Measurements from ENCODE around the gene WWOX. TPM values are rescaled to one million over a fixed set of nuclear protein-coding genes. Genes with fewer than 3 reads are reported as not detected.

Gene WWOX
- total and polyA plus RNA-seq, 2 of the 8 experiments (the other 6 are each of a cell fraction or from before 2014, with no cell fraction given): 5.4 to 16.7 TPM

GRCh38 chr16:79049040-79049439 lies 949.6 kb downstream of the WWOX start:
- Histone ChIP-seq H3K9me3 (ENCODE audit: insufficient read depth in 2 of 2, low read depth in 1 of 2, low read length in 1 of 2) (no peaks in the 10 kb centered on the region), H4K5ac (ENCODE audit: insufficient read length, low read depth, low read length) (no peak overlapping the region), H4K20me1 (replicated peaks in 1 of 2; ENCODE audit: control insufficient read depth in 1 of 2, insufficient read depth in 2 of 2, low read length in 2 of 2) (no peaks in the 10 kb centered on the region), H4K8ac (ENCODE audit: extremely low read depth, insufficient read depth, low read length) (no peak overlapping the region), H2BK20ac (ENCODE audit: low read length) (0 out of 2 replicates have a peak overlapping the region, but pooled peaks have one; percentile 48), H3K27ac (ENCODE audit: low read depth, low read length) (no peak overlapping the region), H3K79me1 (ENCODE audit: low read depth, low read length) (no peaks in the 10 kb centered on the region), H3K9ac (replicated peaks in 1 of 4; ENCODE audit: extremely low read depth in 1 of 4, low read depth in 3 of 4, low read length in 3 of 4) (no peak overlapping the region), H3K23me2 (ENCODE audit: low read depth, low read length) (no peaks in the 10 kb centered on the region), H2BK5ac (ENCODE audit: low read depth, low read length) (peak overlapping the region; percentile 45; the same call in 1 of the 2 replicates), H2BK12ac (ENCODE audit: low read depth, low read length) (no peak overlapping the region), H3K36me3 (ENCODE audit: control insufficient read depth in 2 of 4, insufficient read depth in 4 of 4, low read length in 3 of 4) (no peaks in the 10 kb centered on the region), H2AFZ (ENCODE audit: low read length) (no peak overlapping the region), H3K23ac (ENCODE audit: insufficient read length) (no peak overlapping the region), H3K4me2 (ENCODE audit: insufficient read depth in 1 of 2, low read depth in 2 of 2, low read length in 2 of 2) (no peak overlapping the region), H3K4me1 (replicated peaks in 1 of 4; ENCODE audit: control insufficient read depth in 3 of 4, insufficient read depth in 4 of 4, low read length in 3 of 4) (peaks cover 0 to 8% (median 2%) of the 10 kb centered on the region in 4 experiments; a peak in 5 of 7 replicates), H3K79me2 (ENCODE audit: control insufficient read depth in 1 of 2, insufficient read depth in 2 of 2, low read length in 2 of 2) (no peaks in the 10 kb centered on the region), H3K27me3 (replicated peaks in 1 of 4; ENCODE audit: control insufficient read depth in 3 of 4, extremely low read depth in 1 of 4, insufficient read depth in 3 of 4, low read length in 3 of 4) (no peaks in the 10 kb centered on the region), H3K56ac (replicated peaks; ENCODE audit: insufficient read length, low read depth, low read length) (no peak overlapping the region), H2BK15ac (ENCODE audit: low read length) (no peak overlapping the region), H3K4ac (replicated peaks; ENCODE audit: insufficient read length, low read depth, low read length) (no peak overlapping the region), H2AK5ac (ENCODE audit: low read depth, low read length) (no peak overlapping the region; the same call in 1 of the 2 replicates), H3K4me3 (ENCODE audit: extremely low read depth in 1 of 4, insufficient read depth in 2 of 4, low read depth in 3 of 4, low read length in 4 of 4) (no peak overlapping the region), H4K91ac (replicated peaks; ENCODE audit: insufficient read length, low read length) (no peak overlapping the region), H3K14ac (ENCODE audit: insufficient read length) (no peak overlapping the region), H3K18ac (ENCODE audit: extremely low read depth, low read length) (no peak overlapping the region), H2BK120ac (replicated peaks; ENCODE audit: low read depth, low read length) (no peak overlapping the region)
- ChIA-PET POLR2A (ENCODE audit: partially characterized antibody) (no interaction called here), CTCF (ENCODE audit: partially characterized antibody) (interaction anchor here (1.0 to 5.0 kb wide), 4 partner anchors 12 to 60 kb away, joined by 3 to 21 read pairs (median 12); no protein-coding TSS in a partner anchor)
- 90% methylated on average over 6 of the region's 6 CpGs; no CpG with 5 or more reads in 1 of the 2 experiments for WGBS, 2 experiments (ENCODE audit: extremely low coverage in 1 of 2, insufficient coverage in 1 of 2, insufficient read length in 1 of 2, insufficient replicate concordance in 2 of 2, low coverage in 1 of 2, low lambda C conversion rate in 2 of 2, missing lambda C conversion rate in 1 of 2)
- DNase-seq (ENCODE audit: low read depth in 1 of 2, low spot score in 2 of 2): no peak
- FAIRE-seq: no peak
- no peak for TF ChIP-seq RAD21 (IDR thresholded peaks at IDR 0.05 in 1 of 2, conservative IDR thresholded peaks at IDR 0.05 in 1 of 2; ENCODE audit: low read depth in 2 of 2, low read length in 2 of 2)

Measured in H1 (cell line).